GM19452 (cell line): ENCODE results near the gene GPR82.
"Not testable (repeated sequence)": the region's sequence is repeated elsewhere in the genome, so short reads cannot be mapped to it uniquely, and the experiment has no call there.

Experiments used
- ATAC-seq: cut with Tn5 transposase; IDR thresholded peaks from one replicate; pipeline ENCODE4 v1.9.1; 2021; ENCODE audit not compliant: unreplicated experiment

GPR82 gene

GRCh38 chrX:41723826-41724225 lies at the start of gene GPR82:
TSS of gene GPR82 (plus strand) at chrX:41724181. CDS start at chrX:41727027, 2,846 bp downstream.
- ATAC-seq: no peak

- not testable (repeated sequence) for ATAC-seq
Measured at GRCh38 chrX:41676361-41676760, 47.6 kb upstream of the GPR82 start.

GRCh38 chrX:41677183-41678060 lies 46.6 kb upstream of the GPR82 start:
- ATAC-seq: no peak

GRCh38 chrX:41684138-41684537 lies 39.8 kb upstream of the GPR82 start:
- ATAC-seq: no peak

GRCh38 chrX:41684940-41685339 lies 39.0 kb upstream of the GPR82 start:
- ATAC-seq: no peak

- ATAC-seq: no peak
Measured at GRCh38 chrX:41686788-41687187, 37.2 kb upstream of the GPR82 start.

GRCh38 chrX:41688156-41688555 lies 35.8 kb upstream of the GPR82 start:
- no peak for ATAC-seq

- no peak for ATAC-seq
Measured at GRCh38 chrX:41688835-41689234, 35.1 kb upstream of the GPR82 start, which contains the start of gene GPR34. TSS of gene GPR34 (plus strand) at chrX:41688973. CDS start at chrX:41695634, 6,661 bp downstream.

GRCh38 chrX:41689711-41690110 lies 34.3 kb upstream of the GPR82 start:
- no peak for ATAC-seq

- no peak for ATAC-seq
Measured at GRCh38 chrX:41692162-41692749, 31.7 kb upstream of the GPR82 start.

GRCh38 chrX:41693024-41693423 lies 31.0 kb upstream of the GPR82 start:
- no peak for ATAC-seq

- no peak for ATAC-seq
Measured at GRCh38 chrX:41695426-41695825, 28.6 kb upstream of the GPR82 start.

- no peak for ATAC-seq
Measured at GRCh38 chrX:41703574-41704029, 20.4 kb upstream of the GPR82 start.

- ATAC-seq: no peak
Measured at GRCh38 chrX:41705042-41705441, 18.9 kb upstream of the GPR82 start.

GRCh38 chrX:41705680-41706374 lies 18.2 kb upstream of the GPR82 start:
- ATAC-seq: peak; percentile 80

GRCh38 chrX:41707218-41707617 lies 16.8 kb upstream of the GPR82 start:
- no peak for ATAC-seq

- no peak for ATAC-seq
Measured at GRCh38 chrX:41708486-41708885, 15.5 kb upstream of the GPR82 start.

- no peak for ATAC-seq
Measured at GRCh38 chrX:41711021-41711667, 12.8 kb upstream of the GPR82 start.

- no peak for ATAC-seq
Measured at GRCh38 chrX:41716222-41716621, 7.8 kb upstream of the GPR82 start.

- ATAC-seq: no peak
Measured at GRCh38 chrX:41716767-41717473, 7.1 kb upstream of the GPR82 start.
